HEK293 (cell line): ENCODE measurements around the gene DLG2.

Source experiments
- ATF2 ChIP-seq: fragments of 450-650 bp; formaldehyde crosslinking; IDR thresholded peaks from 2 replicates; pipeline ENCODE4 v1.5.1; 2016; ENCODE audit warnings: missing biosample characterization, missing genetic modification characterization, low read depth
- CTCF ChIP-seq: fragments of 450-650 bp; formaldehyde crosslinking; IDR thresholded peaks from 2 replicates; pipeline ENCODE4 v1.5.1; 2016; ENCODE audit warnings: missing biosample characterization, missing genetic modification characterization
- PBX3 ChIP-seq: sonication (generic); formaldehyde crosslinking; IDR thresholded peaks from 2 replicates; pipeline ENCODE4 v1.8.1; 2022; ENCODE audit warnings: mild to moderate bottlenecking, moderate library complexity, missing genetic modification reagents
- ZNF747 ChIP-seq: fragments of 450-650 bp; formaldehyde crosslinking; IDR thresholded peaks from 2 replicates; pipeline ENCODE4 v1.5.1; 2016; ENCODE audit warnings: missing biosample characterization, missing genetic modification characterization

- TF ChIP-seq CTCF (tag by site-specific recombination) (no peak), PBX3 (no peak), ATF2 (tag by site-specific recombination) (no peak), ZNF747 (tag by site-specific recombination) (no peak)
These were observed 728.0 kb downstream of the DLG2 start for GRCh38 chr11:84899134-84899533.
